ENCODE results near the gene HTR6.

DNA sequence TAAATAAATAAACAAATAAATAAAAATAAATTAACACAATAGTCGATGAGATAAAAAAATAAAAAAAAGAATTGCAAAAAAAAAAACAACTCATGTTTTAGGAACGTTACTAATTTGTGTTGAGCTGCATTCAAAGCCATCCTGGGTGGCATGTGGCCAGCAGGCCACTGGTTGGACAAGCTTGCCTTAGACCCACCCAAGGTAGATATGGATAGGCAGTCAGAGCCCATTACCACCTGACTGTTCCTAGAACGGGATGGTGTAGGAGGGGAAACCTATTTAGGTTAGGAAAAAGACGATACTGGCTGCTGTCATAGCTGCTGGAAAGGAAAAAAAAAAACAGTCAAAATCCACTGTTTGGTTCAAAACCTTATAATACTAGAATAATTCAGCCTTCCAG is 40.8 kb downstream of the HTR6 start:
- TF ChIP-seq, protein P1, sequence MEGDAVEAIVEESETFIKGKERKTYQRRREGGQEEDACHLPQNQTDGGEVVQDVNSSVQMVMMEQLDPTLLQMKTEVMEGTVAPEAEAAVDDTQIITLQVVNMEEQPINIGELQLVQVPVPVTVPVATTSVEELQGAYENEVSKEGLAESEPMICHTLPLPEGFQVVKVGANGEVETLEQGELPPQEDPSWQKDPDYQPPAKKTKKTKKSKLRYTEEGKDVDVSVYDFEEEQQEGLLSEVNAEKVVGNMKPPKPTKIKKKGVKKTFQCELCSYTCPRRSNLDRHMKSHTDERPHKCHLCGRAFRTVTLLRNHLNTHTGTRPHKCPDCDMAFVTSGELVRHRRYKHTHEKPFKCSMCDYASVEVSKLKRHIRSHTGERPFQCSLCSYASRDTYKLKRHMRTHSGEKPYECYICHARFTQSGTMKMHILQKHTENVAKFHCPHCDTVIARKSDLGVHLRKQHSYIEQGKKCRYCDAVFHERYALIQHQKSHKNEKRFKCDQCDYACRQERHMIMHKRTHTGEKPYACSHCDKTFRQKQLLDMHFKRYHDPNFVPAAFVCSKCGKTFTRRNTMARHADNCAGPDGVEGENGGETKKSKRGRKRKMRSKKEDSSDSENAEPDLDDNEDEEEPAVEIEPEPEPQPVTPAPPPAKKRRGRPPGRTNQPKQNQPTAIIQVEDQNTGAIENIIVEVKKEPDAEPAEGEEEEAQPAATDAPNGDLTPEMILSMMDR (IDR thresholded peaks at IDR 0.05; ENCODE audit: low read depth, low read length), result no peak
- no peak for TF ChIP-seq EZH2phosphoT487 (IDR thresholded peaks at IDR 0.05; ENCODE audit: low read depth)

All from OCI-LY3 (cell line).